Astrocyte of the spinal cord (primary cell): ENCODE data around the gene CTU2.

Source experiments
- DNase-seq: peaks from one replicate; pipeline ENCODE4 v3.0.0; 2011; ENCODE audit warnings: low read depth, low spot score
- H3K4me3 ChIP-seq: 2 replicates; pipeline ENCODE4 v1.5.1; 2011; ENCODE audit warnings: low read depth, mild to moderate bottlenecking, low read length, moderate library complexity
- in situ Hi-C: cut with HindIII; loops from 2 replicates; pipeline ENCODE4 v1.10.0; 2017; ENCODE audit warnings: low sequenced_read_pairs
- TF ChIP-seq, protein P1 (sequence below): IDR thresholded peaks from 2 replicates; pipeline ENCODE4 v1.5.1; 2012; ENCODE audit warnings: low read depth, mild to moderate bottlenecking, low read length, inconsistent platforms

CTU2 gene

DNA sequence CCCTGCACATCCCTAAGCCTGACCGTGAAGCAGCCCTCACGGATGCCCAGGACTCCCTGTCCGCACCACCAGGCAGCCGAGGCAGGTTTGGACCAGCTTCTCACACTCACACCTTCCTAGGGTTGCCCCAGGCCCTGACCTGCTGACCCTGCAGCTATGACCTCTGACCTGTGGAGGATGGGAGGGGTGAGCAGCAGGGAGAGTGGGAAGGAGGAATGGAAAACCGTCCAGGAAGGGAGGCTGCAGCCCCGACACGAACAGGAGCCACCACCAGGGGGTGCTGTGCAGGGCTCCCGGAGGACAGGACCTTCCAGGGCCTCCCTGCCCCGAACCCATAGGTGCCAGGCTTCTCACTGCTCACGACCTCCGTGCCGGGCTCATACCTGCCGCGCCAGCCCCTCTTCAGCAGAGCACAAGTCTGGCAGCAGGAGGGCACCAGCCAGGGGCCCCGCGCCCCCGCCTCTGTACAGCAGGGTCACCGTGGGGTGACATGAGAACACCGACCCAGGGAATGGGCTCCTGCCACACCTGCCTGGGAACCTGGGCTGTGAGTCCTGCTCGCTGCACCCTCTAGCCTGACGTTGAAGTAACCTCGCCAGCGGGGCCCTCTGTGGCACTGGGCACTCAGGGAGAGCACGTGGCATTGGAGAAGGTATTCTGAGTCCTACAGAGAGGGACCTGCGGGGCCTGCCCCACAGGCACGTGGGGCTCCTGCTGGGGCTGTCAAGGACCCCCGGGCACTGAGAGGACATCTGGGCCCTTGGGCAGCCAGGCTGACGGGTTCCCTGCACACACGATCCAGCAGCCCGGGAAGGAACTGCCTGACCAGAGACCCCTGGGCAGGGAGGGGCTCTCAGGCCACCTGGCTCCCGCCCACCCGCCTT lies 37.6 kb downstream of the CTU2 start:
- in situ Hi-C loops, result no loop called here
- TF ChIP-seq, protein P1, sequence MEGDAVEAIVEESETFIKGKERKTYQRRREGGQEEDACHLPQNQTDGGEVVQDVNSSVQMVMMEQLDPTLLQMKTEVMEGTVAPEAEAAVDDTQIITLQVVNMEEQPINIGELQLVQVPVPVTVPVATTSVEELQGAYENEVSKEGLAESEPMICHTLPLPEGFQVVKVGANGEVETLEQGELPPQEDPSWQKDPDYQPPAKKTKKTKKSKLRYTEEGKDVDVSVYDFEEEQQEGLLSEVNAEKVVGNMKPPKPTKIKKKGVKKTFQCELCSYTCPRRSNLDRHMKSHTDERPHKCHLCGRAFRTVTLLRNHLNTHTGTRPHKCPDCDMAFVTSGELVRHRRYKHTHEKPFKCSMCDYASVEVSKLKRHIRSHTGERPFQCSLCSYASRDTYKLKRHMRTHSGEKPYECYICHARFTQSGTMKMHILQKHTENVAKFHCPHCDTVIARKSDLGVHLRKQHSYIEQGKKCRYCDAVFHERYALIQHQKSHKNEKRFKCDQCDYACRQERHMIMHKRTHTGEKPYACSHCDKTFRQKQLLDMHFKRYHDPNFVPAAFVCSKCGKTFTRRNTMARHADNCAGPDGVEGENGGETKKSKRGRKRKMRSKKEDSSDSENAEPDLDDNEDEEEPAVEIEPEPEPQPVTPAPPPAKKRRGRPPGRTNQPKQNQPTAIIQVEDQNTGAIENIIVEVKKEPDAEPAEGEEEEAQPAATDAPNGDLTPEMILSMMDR, result peak; percentile 92
- peak; percentile 58 for DNase-seq
- H3K4me3 ChIP-seq, result no peak overlapping the region

DNA sequence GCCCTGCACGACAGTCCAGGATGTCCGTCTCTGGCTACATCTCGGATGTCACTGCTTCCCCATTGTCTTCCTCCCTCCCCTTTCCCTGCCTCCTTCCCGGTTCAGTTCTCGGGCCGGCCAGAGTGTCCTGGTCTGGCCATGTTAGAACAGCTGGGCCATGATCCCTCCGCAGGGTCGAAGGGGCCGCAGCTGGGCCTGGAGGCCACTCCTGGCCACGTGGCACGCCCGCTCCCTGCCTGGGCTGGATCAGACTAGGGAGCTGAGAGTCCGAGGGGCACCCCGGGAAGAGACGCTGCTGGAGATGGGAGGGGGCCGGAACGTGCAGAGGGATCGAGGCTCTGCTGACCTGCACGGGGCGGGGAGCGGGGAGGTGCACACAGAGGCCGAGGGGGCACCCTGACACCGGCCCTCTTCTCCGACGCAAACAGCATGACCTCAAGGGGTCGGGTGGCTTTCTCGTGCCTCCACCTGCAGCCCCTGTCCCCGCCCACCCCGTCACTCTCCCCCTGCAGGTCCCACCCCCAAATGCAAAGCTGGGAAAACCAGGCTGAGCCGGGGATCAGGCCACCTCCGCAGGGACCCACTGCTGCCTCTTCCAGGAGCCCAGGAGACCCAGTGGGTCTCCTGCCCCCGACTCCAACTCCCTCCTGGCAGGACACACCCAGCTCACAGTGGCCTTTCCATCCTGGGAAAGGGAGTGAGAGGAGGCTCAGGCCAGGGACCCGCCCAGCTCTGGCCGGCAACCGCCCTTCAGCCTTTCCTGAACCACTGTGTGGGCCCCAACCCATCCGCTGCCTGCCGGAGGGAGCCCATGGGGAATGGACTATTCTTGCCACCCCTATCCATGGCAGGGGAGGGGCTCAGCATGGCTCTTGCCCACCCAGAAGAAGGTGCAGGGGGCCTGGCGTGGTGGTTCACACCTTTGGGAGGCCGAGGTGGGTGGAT lies 38.5 kb downstream of the CTU2 start:
- no peak for DNase-seq
- H3K4me3 ChIP-seq, result no peak overlapping the region
- TF ChIP-seq, protein P1, result no peak
- in situ Hi-C loops, result no loop called here

DNA sequence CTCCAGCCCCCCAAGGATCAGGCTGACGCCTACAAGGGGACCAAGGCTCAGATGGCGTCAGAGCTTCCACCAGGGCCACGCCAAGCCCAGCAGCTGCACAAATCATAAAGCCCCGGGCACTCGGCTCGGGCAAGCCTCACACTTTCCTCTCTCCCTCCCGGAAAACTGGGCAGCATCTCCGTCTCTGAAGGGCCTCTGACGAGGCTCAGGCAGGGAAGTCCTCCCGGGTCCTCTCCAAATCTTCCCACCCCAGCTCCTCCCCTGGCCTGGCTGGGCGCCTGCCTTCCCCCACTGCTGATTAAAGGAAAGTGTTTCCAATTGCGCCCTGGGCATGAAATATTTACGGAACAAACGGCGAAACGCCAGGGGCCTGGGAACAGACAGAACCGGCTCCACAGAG lies 40.2 kb downstream of the CTU2 start:
- H3K4me3 ChIP-seq, result no peak overlapping the region
- in situ Hi-C loops, result no loop called here
- TF ChIP-seq, protein P1, result no peak
- DNase-seq, result no peak

DNA sequence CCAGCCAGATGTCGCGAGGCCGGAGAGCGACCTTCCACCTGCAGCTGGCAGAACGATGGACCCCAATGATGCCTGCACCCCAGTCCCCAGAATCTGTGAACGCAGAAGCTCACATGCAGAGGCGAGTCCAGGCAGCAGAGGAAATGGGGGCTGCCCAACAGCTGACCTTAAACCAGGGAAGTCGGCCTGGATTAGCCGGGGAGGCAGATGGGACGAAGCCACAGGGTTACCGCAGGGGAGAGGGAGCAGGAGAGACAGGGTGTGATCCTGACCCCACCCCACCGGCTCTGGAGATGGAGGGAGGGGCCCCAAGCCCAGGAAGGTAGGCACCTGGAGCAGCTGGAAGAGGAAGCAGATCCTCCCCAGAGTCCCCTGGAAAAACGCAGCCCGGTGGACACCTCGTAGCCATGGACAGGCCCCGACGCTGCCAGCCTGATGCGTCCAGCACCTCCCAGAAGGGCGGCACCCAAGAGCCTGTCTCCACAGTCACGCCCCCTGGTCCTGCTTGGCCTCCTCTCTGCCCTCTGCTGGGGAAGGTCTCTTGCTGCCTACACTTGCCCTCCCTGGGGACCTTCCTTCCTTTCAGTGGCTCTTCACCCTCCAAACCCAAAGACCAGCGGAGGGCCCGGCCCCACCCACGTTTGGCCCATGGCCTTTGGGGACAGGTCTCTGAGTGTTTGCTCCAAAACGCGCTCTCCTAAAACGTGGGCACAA lies 41.4 kb downstream of the CTU2 start:
- TF ChIP-seq, protein P1, result peak; percentile 25
- in situ Hi-C loops, result no loop called here
- no peak for DNase-seq
- no peak overlapping the region for H3K4me3 ChIP-seq

DNA sequence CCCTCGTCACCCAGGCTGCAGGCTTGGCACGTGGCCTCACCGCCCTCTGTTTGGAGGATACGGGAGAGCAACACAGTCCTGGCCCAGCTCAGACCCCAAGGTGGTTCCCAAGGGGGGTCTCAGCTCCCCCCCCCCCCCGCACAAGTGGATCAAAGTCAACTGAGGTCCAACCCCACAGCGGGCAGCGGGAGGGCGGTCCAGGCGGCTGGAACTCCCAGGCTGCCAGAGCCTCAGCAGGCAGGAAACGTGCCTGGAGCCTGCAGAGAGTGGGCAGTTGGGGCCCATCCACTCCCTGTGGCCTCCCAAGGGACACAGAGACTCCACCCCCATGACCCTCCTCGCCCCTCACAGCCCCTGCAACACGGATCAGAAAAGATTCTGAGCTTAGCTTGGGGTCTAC lies 42.1 kb downstream of the CTU2 start:
- H3K4me3 ChIP-seq, result no peak overlapping the region
- in situ Hi-C loops, result no loop called here
- TF ChIP-seq, protein P1, result no peak
- no peak for DNase-seq

DNA sequence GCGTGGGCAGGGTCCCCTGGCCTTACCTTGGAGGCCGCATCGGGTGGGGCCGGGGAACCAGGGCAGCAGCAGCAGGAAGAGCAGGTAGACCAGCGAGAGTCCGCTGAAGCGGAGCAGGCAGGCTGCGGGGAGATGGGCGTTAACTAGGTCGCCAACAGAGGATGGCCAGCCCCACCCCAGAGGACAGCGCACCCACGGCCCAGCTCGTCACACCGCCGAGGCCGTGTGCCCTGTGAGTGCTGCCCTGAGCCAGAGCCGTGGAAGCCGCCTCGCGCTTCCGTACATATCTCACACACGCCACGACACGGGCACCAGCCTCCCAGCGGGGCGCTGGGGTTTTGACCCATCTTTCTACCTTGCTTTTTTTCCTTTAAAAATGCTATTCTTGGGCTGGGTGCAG lies 43.1 kb downstream of the CTU2 start:
- DNase-seq, result no peak
- in situ Hi-C loops, result no loop called here
- TF ChIP-seq, protein P1, result no peak
- no peak overlapping the region for H3K4me3 ChIP-seq
